Neural cell (in vitro differentiated cells): Measurements from ENCODE around the gene SLC13A1. TPM values are rescaled to one million over a fixed set of nuclear protein-coding genes. Genes with fewer than 3 reads are reported as not detected.

ENCODE experiments used
- H2AFZ ChIP-seq: fragments of 200-600, 300-800 bp; sonication (generic), shearing (Covaris generic); 2 replicates; pipeline ENCODE4 v1.6.0; 2014; ENCODE audit warnings: low read depth, mild to moderate bottlenecking, antibody characterized with exemption, low read length, moderate library complexity
- H3F3A ChIP-seq: fragments of 200-600 bp; shearing (Covaris generic); 2 replicates; pipeline ENCODE4 v1.6.1; 2016; ENCODE audit warnings: mild to moderate bottlenecking, moderate library complexity, mixed read lengths, antibody characterized with exemption, low read length; ENCODE audit not compliant: insufficient read depth, poor library complexity, severe bottlenecking
- H3K27ac ChIP-seq: fragments of 200-600, 300-800 bp; sonication (generic), shearing (Covaris generic); 2 replicates; pipeline ENCODE4 v1.5.1; 2014; ENCODE audit warnings: mild to moderate bottlenecking, low read length, moderate library complexity
- H3K27me3 ChIP-seq: fragments of 300-800, 200-600 bp; sonication (generic), shearing (Covaris generic); 2 replicates; pipeline ENCODE4 v1.6.0; 2014; ENCODE audit warnings: mild to moderate bottlenecking, low read depth, low read length, moderate library complexity; ENCODE audit not compliant: insufficient read depth
- H3K36me3 ChIP-seq: fragments of 300-800, 200-600 bp; sonication (generic), shearing (Covaris generic); 2 replicates; pipeline ENCODE4 v1.5.1; 2014; ENCODE audit warnings: mild to moderate bottlenecking, antibody characterized with exemption, low read length, moderate library complexity; ENCODE audit not compliant: insufficient read depth
- H3K4me2 ChIP-seq: fragments of 300-800, 200-600 bp; sonication (generic), shearing (Covaris generic); 2 replicates; pipeline ENCODE4 v1.6.0; 2014; ENCODE audit warnings: mild to moderate bottlenecking, low read length
- H3K4me3 ChIP-seq: fragments of 300-800, 200-600 bp; sonication (generic), shearing (Covaris generic); 2 replicates; pipeline ENCODE4 v1.5.1; 2014; ENCODE audit warnings: mild to moderate bottlenecking, low read length, moderate library complexity
- H3K79me2 ChIP-seq: fragments of 200-600 bp; shearing (Covaris generic); replicated peaks from 2 replicates; pipeline ENCODE4 v1.6.0; 2014; ENCODE audit warnings: mild to moderate bottlenecking, low read length, moderate library complexity; ENCODE audit not compliant: insufficient read depth
- H3K9ac ChIP-seq: fragments of 300-800, 200-600 bp; sonication (generic), shearing (Covaris generic); 2 replicates; pipeline ENCODE4 v1.6.1; 2016; ENCODE audit warnings: mild to moderate bottlenecking, low read length, mixed read lengths
- H3K9me2 ChIP-seq: fragments of 200-600 bp; shearing (Covaris generic); 2 replicates; pipeline ENCODE4 v1.6.1; 2016; ENCODE audit warnings: mild to moderate bottlenecking, low read length, mixed read lengths; ENCODE audit not compliant: insufficient read depth
- H3K9me3 ChIP-seq: fragments of 200-600, 300-800 bp; sonication (generic), shearing (Covaris generic); 2 replicates; pipeline ENCODE4 v1.6.1; 2016; ENCODE audit warnings: mild to moderate bottlenecking, mixed run types, low read length, moderate library complexity, mixed read lengths
- H4K20me1 ChIP-seq: fragments of 200-600 bp; shearing (Covaris generic); 2 replicates; pipeline ENCODE4 v1.6.1; 2016; ENCODE audit warnings: mild to moderate bottlenecking, mixed run types; ENCODE audit not compliant: insufficient read depth
- CTCF ChIP-seq: fragments of 450-650 bp; IDR thresholded peaks from 2 replicates; pipeline ENCODE4 v1.5.1; 2014; ENCODE audit warnings: antibody characterized with exemption, mild to moderate bottlenecking, moderate library complexity; ENCODE audit not compliant: poor library complexity, severe bottlenecking
- EP300 ChIP-seq: fragments of 450-650 bp; conservative IDR thresholded peaks from 2 replicates; pipeline ENCODE4 v1.6.1; 2014; ENCODE audit warnings: antibody characterized with exemption, mild to moderate bottlenecking, moderate library complexity; ENCODE audit not compliant: poor library complexity, severe bottlenecking
- EZH2 ChIP-seq: fragments of 200-600, 300-800 bp; shearing (Covaris generic), sonication (generic); IDR thresholded peaks from 2 replicates; pipeline ENCODE4 v1.6.1; 2014; ENCODE audit warnings: antibody characterized with exemption, low read length, borderline replicate concordance, mild to moderate bottlenecking; ENCODE audit not compliant: insufficient read depth, poor library complexity, severe bottlenecking
- MXI1 ChIP-seq: fragments of 450-650 bp; conservative IDR thresholded peaks from 2 replicates; pipeline ENCODE4 v1.6.1; 2014; ENCODE audit warnings: antibody characterized with exemption, mild to moderate bottlenecking; ENCODE audit not compliant: poor library complexity, severe bottlenecking
- POLR2AphosphoS5 ChIP-seq: IDR thresholded peaks from 2 replicates; pipeline ENCODE4 v1.6.1; 2012
- RAD21 ChIP-seq: fragments of 450-650 bp; conservative IDR thresholded peaks from 2 replicates; pipeline ENCODE4 v1.6.1; 2014; ENCODE audit warnings: antibody characterized with exemption, mild to moderate bottlenecking, moderate library complexity
- REST ChIP-seq: IDR thresholded peaks from 2 replicates; pipeline ENCODE4 v1.6.1; 2012; ENCODE audit warnings: borderline replicate concordance
- SMC3 ChIP-seq: fragments of 450-650 bp; conservative IDR thresholded peaks from 2 replicates; pipeline ENCODE4 v1.6.1; 2014; ENCODE audit warnings: antibody characterized with exemption, mild to moderate bottlenecking, moderate library complexity; ENCODE audit not compliant: poor library complexity
- TAF1 ChIP-seq: IDR thresholded peaks from 2 replicates; pipeline ENCODE4 v1.6.1; 2012; ENCODE audit warnings: low read depth
- polyA plus RNA-seq: library from polyadenylated mRNA; depleted of rRNA; stranded (reverse); fragments of >200 nt; gene quantifications from 2 replicates; pipeline ENCODE4 v1.2.3, GENCODE V29; 2014

SLC13A1 gene
- polyA plus RNA-seq, 1 donor from 2014 or later = not detected

GRCh38 chr7:123143252-123144006 is 56.3 kb downstream of the SLC13A1 start:
- no peak overlapping the region for H3K27ac ChIP-seq
- H2AFZ ChIP-seq = no peak overlapping the region
- H4K20me1 ChIP-seq = no peaks in the 10 kb centered on the region

GRCh38 chr7:123140561-123140960 is 59.2 kb downstream of the SLC13A1 start:
- H3K36me3 ChIP-seq = no peaks in the 10 kb centered on the region
- H3K9me2 ChIP-seq = no peaks in the 10 kb centered on the region
- H3K27me3 ChIP-seq = no peaks in the 10 kb centered on the region
- no peak for TF ChIP-seq RAD21
- no peak for TF ChIP-seq POLR2AphosphoS5
- TF ChIP-seq TAF1 = no peak
- TF ChIP-seq SMC3 = no peak
- TF ChIP-seq CTCF = no peak
- TF ChIP-seq EZH2 = no peak

More at GRCh38 chr7:123143252-123144006, 56.3 kb downstream of the SLC13A1 start:
- Histone ChIP-seq H3K36me3 (no peaks in the 10 kb centered on the region), H3K9ac (no peak overlapping the region), H3F3A (no peaks in the 10 kb centered on the region), H3K9me3 (no peaks in the 10 kb centered on the region), H3K79me2 (no peaks in the 10 kb centered on the region), H3K4me3 (no peak overlapping the region), H3K9me2 (no peaks in the 10 kb centered on the region), H3K27me3 (no peaks in the 10 kb centered on the region), H3K4me2 (no peak overlapping the region)
- no peak for TF ChIP-seq EZH2
- no peak for TF ChIP-seq EP300
- no peak for TF ChIP-seq CTCF
- no peak for TF ChIP-seq SMC3
- no peak for TF ChIP-seq REST
- no peak for TF ChIP-seq TAF1
- TF ChIP-seq POLR2AphosphoS5 = no peak
- no peak for TF ChIP-seq RAD21
- TF ChIP-seq MXI1 = no peak

More at GRCh38 chr7:123140561-123140960, 59.2 kb downstream of the SLC13A1 start:
- no peaks in the 10 kb centered on the region for H3F3A ChIP-seq
- no peak overlapping the region for H3K9ac ChIP-seq
- no peak overlapping the region for H3K4me3 ChIP-seq
- H3K27ac ChIP-seq = no peak overlapping the region
- H3K79me2 ChIP-seq = no peaks in the 10 kb centered on the region
- no peak overlapping the region for H3K4me2 ChIP-seq
- H4K20me1 ChIP-seq = no peaks in the 10 kb centered on the region
- H3K9me3 ChIP-seq = peaks cover 3% of the 10 kb centered on the region
- no peak overlapping the region for H2AFZ ChIP-seq
